GM12872 (cell line): ENCODE results near the gene OSBPL1A.

ENCODE experiments used
- CTCF ChIP-seq: IDR thresholded peaks from 3 replicates; pipeline ENCODE4 v1.5.1; 2011; ENCODE audit warnings: low read depth, mild to moderate bottlenecking, low read length, moderate library complexity; ENCODE audit not compliant: insufficient read depth

Gene OSBPL1A

GRCh38 chr18:24126155-24126961 lies 271.3 kb downstream of the OSBPL1A start:
- TF ChIP-seq CTCF = no peak

GRCh38 chr18:24121625-24122024 lies 276.0 kb downstream of the OSBPL1A start:
- no peak for TF ChIP-seq CTCF

- no peak for TF ChIP-seq CTCF
Observed at GRCh38 chr18:24120676-24121075, 276.9 kb downstream of the OSBPL1A start.

- TF ChIP-seq CTCF = peak; percentile 78
Observed at GRCh38 chr18:24118750-24119577, 278.7 kb downstream of the OSBPL1A start.

- TF ChIP-seq CTCF = no peak
Observed at GRCh38 chr18:24115628-24116027, 282.0 kb downstream of the OSBPL1A start.

GRCh38 chr18:24114924-24115549 lies 282.6 kb downstream of the OSBPL1A start:
- no peak for TF ChIP-seq CTCF
